Lower lobe of right lung (tissue), 2 donors: ENCODE measurements around the gene GDF7. TPM values are rescaled to one million over a fixed set of nuclear protein-coding genes. Genes with fewer than 3 reads are reported as not detected.

Experiments
- ATAC-seq, 2 donors: fragments of 200-7000 bp; cut with Tn5 transposase; one replicate each; pipeline ENCODE4 v1.9.1; 2020 to 2022; ENCODE audit warnings: mild to moderate bottlenecking in 2 of 2, moderate library complexity in 2 of 2
- DNase-seq: peaks from one replicate; pipeline ENCODE4 v3.0.0-alpha.2; 2020
- H3K27ac ChIP-seq: fragments of 200-600 bp; one replicate; pipeline ENCODE4 v1.8.0; 2022
- H3K27me3 ChIP-seq: fragments of 200-600 bp; one replicate; pipeline ENCODE4 v1.8.0; 2022; ENCODE audit warnings: low read depth
- H3K36me3 ChIP-seq: fragments of 200-600 bp; one replicate; pipeline ENCODE4 v1.8.0; 2022; ENCODE audit warnings: mild to moderate bottlenecking
- H3K4me1 ChIP-seq: fragments of 200-600 bp; one replicate; pipeline ENCODE4 v1.8.0; 2022
- H3K4me3 ChIP-seq: fragments of 200-600 bp; one replicate; pipeline ENCODE4 v1.8.0; 2022; ENCODE audit warnings: mild to moderate bottlenecking
- H3K9me3 ChIP-seq: fragments of 200-600 bp; one replicate; pipeline ENCODE4 v1.8.0; 2022
- CTCF ChIP-seq: fragments of 200-600 bp; IDR thresholded peaks from one replicate; pipeline ENCODE4 v1.8.0; 2022; ENCODE audit warnings: antibody characterized with exemption, mild to moderate bottlenecking
- intact Hi-C: fragments of 100-400 bp; cut with DNase I; formaldehyde crosslinking; loops from one replicate; pipeline ENCODE4 v1.11.0; 2022
- total RNA-seq: library from RNA; stranded (reverse); fragmentation: NEBNext Ultra II Directional; extraction: Animal tissue kit (Norgen Biotek cat#: 25700); gene quantifications from one replicate; pipeline ENCODE4 v1.2.1, GENCODE V29; 2021
- donor health status: DM: no; HTN: yes; CAD: no; lungs with severe emphysema.

Gene GDF7
- total RNA-seq, 1 donor from 2014 or later = 0.62 TPM

GRCh38 chr2:20638646-20639430, 28.1 kb upstream of the GDF7 start:
- intact Hi-C loops = loop anchor here (10.0 kb wide), 1 partner anchor 194 kb away; the partner anchor contains the start of gene RHOB
- TF ChIP-seq CTCF = no peak
- Histone ChIP-seq H3K4me3 (no peak overlapping the region), H3K4me1 (peaks cover 36% of the 10 kb centered on the region), H3K9me3 (no peaks in the 10 kb centered on the region), H3K27me3 (no peaks in the 10 kb centered on the region), H3K36me3 (peaks cover 69% of the 10 kb centered on the region), H3K27ac (no peak overlapping the region)
- ATAC-seq = no peak
- peak; percentile 33 for DNase-seq

DNA sequence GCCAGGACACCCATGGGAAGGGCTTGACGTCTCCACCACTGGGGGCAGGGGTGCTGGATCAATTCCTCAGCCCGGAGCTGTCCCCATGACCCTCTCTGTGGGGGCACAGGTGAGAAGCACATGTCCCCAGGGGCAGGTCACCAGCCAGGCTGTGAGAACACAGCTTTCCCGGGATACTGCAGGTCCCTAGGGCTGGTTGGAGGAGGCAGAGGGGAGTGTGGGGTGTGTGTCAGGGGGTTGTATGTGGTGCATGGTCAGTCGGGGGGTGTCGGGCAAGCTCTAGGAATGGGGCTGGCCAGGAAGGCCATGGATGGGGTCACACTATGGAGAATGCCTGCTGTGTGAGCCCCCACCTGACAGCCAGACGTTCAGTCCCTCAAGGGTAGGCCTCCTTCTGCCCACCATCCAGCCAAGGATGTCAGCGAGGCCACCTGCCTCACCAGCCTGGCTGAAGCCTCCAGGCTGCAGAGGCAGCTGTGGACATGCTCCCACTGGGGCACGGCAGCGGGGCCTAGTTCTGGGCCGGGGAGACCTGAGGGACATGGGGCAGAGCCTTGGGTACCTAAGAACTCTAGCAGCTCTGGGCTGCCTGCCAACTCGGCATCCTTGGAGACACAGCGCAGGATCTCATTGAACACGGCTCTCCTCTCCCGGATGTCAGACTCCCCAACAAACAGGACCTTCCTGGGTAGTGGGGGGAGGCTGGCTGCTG, 26.4 kb upstream of the GDF7 start:
- TF ChIP-seq CTCF = no peak
- ATAC-seq (no peak), DNase-seq (no peak)
- H3K9me3 ChIP-seq = no peaks in the 10 kb centered on the region
- intact Hi-C loops = no loop called here
- no peaks in the 10 kb centered on the region for H3K27me3 ChIP-seq
- peaks cover 23% of the 10 kb centered on the region for H3K4me1 ChIP-seq
- H3K36me3 ChIP-seq = peaks cover 84% of the 10 kb centered on the region
- no peak overlapping the region for H3K27ac ChIP-seq
- H3K4me3 ChIP-seq = no peak overlapping the region

- peaks cover 85% of the 10 kb centered on the region for H3K36me3 ChIP-seq
- H3K4me1 ChIP-seq = peaks cover 16% of the 10 kb centered on the region
- TF ChIP-seq CTCF = no peak
- H3K9me3 ChIP-seq = no peaks in the 10 kb centered on the region
- ATAC-seq = no peak
- no peak for DNase-seq
- H3K4me3 ChIP-seq = no peak overlapping the region
- no peaks in the 10 kb centered on the region for H3K27me3 ChIP-seq
- no peak overlapping the region for H3K27ac ChIP-seq
- intact Hi-C loops = no loop called here
Observed at GRCh38 chr2:20641123-20641985, 25.6 kb upstream of the GDF7 start.

DNA sequence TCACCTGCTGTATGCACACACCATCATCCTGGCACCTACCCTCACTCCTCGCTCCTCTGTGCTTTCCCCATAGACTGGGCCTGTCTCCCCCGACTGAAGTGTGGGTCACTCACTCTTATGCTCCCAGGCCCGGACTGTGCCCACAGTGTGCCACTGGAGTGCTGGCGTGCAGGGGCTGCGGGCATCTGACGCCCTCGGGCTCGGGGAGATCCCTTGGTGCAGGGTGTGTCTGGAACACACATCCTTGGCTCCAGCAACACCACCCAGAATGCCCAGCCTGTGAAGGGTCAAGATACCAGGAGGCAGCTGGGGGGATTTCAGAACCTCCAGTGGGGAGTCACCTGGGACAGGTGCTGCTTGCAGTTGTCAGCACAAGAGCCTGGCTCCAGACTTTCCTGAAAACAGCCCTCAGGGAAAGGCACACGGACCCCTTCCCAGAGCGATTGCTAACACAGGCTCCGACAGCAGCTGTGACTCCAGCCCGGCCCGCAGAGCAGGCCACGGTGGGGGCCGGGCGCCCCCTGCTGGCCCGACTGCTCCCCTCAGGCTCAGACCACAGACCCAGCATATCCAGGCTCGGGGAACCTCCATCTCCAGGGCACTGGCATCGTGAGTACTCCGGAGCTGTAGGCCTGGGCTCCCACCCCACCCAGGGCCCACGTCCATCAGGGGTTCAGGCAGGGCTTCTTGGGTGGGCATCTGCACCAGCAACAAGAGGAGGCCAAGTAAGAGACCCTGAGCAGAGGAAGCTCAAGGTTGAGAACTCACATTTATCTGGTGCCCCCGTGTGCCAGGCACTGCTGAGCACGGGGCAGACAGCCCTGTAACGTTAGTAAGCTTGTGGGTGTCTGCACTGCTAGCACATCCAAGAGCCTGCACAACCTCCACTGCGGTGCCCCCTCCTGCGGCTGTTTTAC, 24.6 kb upstream of the GDF7 start:
- Histone ChIP-seq H3K27ac (peak overlapping the region; percentile 11), H3K27me3 (no peaks in the 10 kb centered on the region), H3K4me1 (peaks cover 16% of the 10 kb centered on the region), H3K4me3 (no peak overlapping the region), H3K36me3 (peaks cover 82% of the 10 kb centered on the region), H3K9me3 (no peaks in the 10 kb centered on the region)
- ATAC-seq (peak; percentile 90), DNase-seq (peak; percentile 81)
- intact Hi-C loops = no loop called here
- TF ChIP-seq CTCF = peak; percentile 95
